ENCODE data around the gene LONP2. TPM values are rescaled to one million over a fixed set of nuclear protein-coding genes. Genes with fewer than 3 reads are reported as not detected.

The LONP2 gene
- total and polyA plus RNA-seq, 10 of the 15 experiments (the other 5 are each of a cell fraction or from before 2014, with no cell fraction given), result 8.3 to 48.0 (median 34.8) TPM

DNA sequence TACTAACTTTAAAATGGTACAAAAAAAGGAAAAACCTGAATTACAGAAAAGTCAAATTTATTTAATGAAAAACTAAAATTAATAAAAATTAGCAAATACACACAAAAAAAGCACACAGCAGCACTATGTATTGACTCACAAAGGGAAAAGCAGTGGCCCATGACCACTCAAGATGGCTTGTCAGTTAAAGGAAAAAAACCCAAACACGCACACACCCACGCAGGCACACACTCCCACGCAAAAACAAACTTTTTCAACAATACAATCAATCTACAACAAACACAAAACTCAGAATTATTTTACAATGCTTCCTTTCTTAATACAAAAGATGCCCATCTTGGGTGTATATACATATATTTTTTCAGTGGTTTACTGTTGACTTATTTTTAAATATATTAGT is 116.9 kb downstream of the LONP2 start (continued):
- TF ChIP-seq, protein P1, sequence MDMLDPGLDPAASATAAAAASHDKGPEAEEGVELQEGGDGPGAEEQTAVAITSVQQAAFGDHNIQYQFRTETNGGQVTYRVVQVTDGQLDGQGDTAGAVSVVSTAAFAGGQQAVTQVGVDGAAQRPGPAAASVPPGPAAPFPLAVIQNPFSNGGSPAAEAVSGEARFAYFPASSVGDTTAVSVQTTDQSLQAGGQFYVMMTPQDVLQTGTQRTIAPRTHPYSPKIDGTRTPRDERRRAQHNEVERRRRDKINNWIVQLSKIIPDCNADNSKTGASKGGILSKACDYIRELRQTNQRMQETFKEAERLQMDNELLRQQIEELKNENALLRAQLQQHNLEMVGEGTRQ (IDR thresholded peaks at IDR 0.05; ENCODE audit: borderline replicate concordance, low read depth, low read length), result no peak
- TF ChIP-seq POLR2AphosphoS2 (IDR thresholded peaks at IDR 0.05; ENCODE audit: low read depth, low read length), result no peak
- peak; percentile 61; the same call in 1 of the 2 replicates for TF ChIP-seq TCF7 (IDR thresholded peaks at IDR 0.05; ENCODE audit: borderline replicate concordance)
- TF ChIP-seq HDAC2 (IDR thresholded peaks at IDR 0.05), result no peak
- TF ChIP-seq MTA3 (IDR thresholded peaks at IDR 0.05; ENCODE audit: borderline replicate concordance, low read length), result peak; percentile 50; the same call in 1 of the 2 replicates
- no peak for TF ChIP-seq NKRF (conservative IDR thresholded peaks at IDR 0.05)
- no peak for TF ChIP-seq STAT1 (conservative IDR thresholded peaks at IDR 0.05)
- TF ChIP-seq, protein P2, sequence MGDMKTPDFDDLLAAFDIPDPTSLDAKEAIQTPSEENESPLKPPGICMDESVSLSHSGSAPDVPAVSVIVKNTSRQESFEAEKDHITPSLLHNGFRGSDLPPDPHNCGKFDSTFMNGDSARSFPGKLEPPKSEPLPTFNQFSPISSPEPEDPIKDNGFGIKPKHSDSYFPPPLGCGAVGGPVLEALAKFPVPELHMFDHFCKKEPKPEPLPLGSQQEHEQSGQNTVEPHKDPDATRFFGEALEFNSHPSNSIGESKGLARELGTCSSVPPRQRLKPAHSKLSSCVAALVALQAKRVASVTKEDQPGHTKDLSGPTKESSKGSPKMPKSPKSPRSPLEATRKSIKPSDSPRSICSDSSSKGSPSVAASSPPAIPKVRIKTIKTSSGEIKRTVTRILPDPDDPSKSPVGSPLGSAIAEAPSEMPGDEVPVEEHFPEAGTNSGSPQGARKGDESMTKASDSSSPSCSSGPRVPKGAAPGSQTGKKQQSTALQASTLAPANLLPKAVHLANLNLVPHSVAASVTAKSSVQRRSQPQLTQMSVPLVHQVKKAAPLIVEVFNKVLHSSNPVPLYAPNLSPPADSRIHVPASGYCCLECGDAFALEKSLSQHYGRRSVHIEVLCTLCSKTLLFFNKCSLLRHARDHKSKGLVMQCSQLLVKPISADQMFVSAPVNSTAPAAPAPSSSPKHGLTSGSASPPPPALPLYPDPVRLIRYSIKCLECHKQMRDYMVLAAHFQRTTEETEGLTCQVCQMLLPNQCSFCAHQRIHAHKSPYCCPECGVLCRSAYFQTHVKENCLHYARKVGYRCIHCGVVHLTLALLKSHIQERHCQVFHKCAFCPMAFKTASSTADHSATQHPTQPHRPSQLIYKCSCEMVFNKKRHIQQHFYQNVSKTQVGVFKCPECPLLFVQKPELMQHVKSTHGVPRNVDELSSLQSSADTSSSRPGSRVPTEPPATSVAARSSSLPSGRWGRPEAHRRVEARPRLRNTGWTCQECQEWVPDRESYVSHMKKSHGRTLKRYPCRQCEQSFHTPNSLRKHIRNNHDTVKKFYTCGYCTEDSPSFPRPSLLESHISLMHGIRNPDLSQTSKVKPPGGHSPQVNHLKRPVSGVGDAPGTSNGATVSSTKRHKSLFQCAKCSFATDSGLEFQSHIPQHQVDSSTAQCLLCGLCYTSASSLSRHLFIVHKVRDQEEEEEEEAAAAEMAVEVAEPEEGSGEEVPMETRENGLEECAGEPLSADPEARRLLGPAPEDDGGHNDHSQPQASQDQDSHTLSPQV (IDR thresholded peaks at IDR 0.05), result no peak
- TF ChIP-seq RUNX3 (IDR thresholded peaks at IDR 0.05; ENCODE audit: low read length), result peak; percentile 66
- TF ChIP-seq HCFC1 (IDR thresholded peaks at IDR 0.05; ENCODE audit: low read length), result no peak
- TF ChIP-seq SIX5 (IDR thresholded peaks at IDR 0.05; ENCODE audit: low read depth, low read length, severe bottlenecking), result no peak
- TF ChIP-seq PAX5 (IDR thresholded peaks at IDR 0.05; ENCODE audit: borderline replicate concordance, low read depth, low read length), result peak; percentile 95
- no peak for TF ChIP-seq RB1 (IDR thresholded peaks at IDR 0.05; ENCODE audit: borderline replicate concordance)
- no peak for TF ChIP-seq KLF5 (IDR thresholded peaks at IDR 0.05; ENCODE audit: partially characterized antibody)
- TF ChIP-seq NFXL1 (IDR thresholded peaks at IDR 0.05; ENCODE audit: borderline replicate concordance), result no peak
- TF ChIP-seq, protein P3, sequence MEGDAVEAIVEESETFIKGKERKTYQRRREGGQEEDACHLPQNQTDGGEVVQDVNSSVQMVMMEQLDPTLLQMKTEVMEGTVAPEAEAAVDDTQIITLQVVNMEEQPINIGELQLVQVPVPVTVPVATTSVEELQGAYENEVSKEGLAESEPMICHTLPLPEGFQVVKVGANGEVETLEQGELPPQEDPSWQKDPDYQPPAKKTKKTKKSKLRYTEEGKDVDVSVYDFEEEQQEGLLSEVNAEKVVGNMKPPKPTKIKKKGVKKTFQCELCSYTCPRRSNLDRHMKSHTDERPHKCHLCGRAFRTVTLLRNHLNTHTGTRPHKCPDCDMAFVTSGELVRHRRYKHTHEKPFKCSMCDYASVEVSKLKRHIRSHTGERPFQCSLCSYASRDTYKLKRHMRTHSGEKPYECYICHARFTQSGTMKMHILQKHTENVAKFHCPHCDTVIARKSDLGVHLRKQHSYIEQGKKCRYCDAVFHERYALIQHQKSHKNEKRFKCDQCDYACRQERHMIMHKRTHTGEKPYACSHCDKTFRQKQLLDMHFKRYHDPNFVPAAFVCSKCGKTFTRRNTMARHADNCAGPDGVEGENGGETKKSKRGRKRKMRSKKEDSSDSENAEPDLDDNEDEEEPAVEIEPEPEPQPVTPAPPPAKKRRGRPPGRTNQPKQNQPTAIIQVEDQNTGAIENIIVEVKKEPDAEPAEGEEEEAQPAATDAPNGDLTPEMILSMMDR (IDR thresholded peaks at IDR 0.05 in 2 of 3, conservative IDR thresholded peaks at IDR 0.05 in 1 of 3; ENCODE audit: control insufficient read depth in 2 of 3, extremely low read depth in 1 of 3, insufficient read depth in 1 of 3, low read depth in 3 of 3, low read length in 3 of 3), result no peak
- no peak for TF ChIP-seq BMI1 (IDR thresholded peaks at IDR 0.05; ENCODE audit: borderline replicate concordance)
- TF ChIP-seq RBBP5 (conservative IDR thresholded peaks at IDR 0.05), result no peak
- TF ChIP-seq, protein P4, sequence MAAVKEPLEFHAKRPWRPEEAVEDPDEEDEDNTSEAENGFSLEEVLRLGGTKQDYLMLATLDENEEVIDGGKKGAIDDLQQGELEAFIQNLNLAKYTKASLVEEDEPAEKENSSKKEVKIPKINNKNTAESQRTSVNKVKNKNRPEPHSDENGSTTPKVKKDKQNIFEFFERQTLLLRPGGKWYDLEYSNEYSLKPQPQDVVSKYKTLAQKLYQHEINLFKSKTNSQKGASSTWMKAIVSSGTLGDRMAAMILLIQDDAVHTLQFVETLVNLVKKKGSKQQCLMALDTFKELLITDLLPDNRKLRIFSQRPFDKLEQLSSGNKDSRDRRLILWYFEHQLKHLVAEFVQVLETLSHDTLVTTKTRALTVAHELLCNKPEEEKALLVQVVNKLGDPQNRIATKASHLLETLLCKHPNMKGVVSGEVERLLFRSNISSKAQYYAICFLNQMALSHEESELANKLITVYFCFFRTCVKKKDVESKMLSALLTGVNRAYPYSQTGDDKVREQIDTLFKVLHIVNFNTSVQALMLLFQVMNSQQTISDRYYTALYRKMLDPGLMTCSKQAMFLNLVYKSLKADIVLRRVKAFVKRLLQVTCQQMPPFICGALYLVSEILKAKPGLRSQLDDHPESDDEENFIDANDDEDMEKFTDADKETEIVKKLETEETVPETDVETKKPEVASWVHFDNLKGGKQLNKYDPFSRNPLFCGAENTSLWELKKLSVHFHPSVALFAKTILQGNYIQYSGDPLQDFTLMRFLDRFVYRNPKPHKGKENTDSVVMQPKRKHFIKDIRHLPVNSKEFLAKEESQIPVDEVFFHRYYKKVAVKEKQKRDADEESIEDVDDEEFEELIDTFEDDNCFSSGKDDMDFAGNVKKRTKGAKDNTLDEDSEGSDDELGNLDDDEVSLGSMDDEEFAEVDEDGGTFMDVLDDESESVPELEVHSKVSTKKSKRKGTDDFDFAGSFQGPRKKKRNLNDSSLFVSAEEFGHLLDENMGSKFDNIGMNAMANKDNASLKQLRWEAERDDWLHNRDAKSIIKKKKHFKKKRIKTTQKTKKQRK (IDR thresholded peaks at IDR 0.05; ENCODE audit: low read depth, low read length), result no peak
